Adrenal gland (tissue), 5 donors: ENCODE results near the gene HOXA1.

ENCODE experiments used
- CTCF ChIP-seq, 6 experiments: fragments of 450-650 bp in 4 of 6; fragments of 200-600 bp in 2 of 6; sonication (generic) in 1 of 6; IDR thresholded peaks; 1 replicate in 5 of 6; 2 replicates in 1 of 6; pipeline versions ENCODE4 v1.5.1 to v1.8.0; 2016 to 2021; ENCODE audit warnings: antibody characterized with exemption in 6 of 6, mild to moderate bottlenecking in 2 of 6, moderate library complexity in 1 of 6
- POLR2A ChIP-seq, 2 donors: fragments of 450-650 bp; IDR thresholded peaks; one replicate each; pipeline ENCODE4 v1.6.1; 2017; ENCODE audit warnings: antibody characterized with exemption in 2 of 2, mild to moderate bottlenecking in 2 of 2, moderate library complexity in 1 of 2
- donor health status: DM: no; HTN: no; CAD: no.

- TF ChIP-seq CTCF (IDR thresholded peaks at IDR 0.05) (no peak), POLR2A (IDR thresholded peaks at IDR 0.05) (no peak)
Measured at GRCh38 chr7:27101957-27102580, 6.3 kb upstream of the HOXA1 start.
